H9 (cell line): ENCODE measurements around the gene FAM114A1. TPM values are rescaled to one million over a fixed set of nuclear protein-coding genes. Genes with fewer than 3 reads are reported as not detected.

Experiments
- DNase-seq: peaks from one replicate; pipeline ENCODE4 v3.0.0-alpha.2; 2017
- H2AFZ ChIP-seq: one replicate; pipeline ENCODE4 v1.6.1; 2013; ENCODE audit warnings: mild to moderate bottlenecking, low read length, control low read depth, moderate library complexity
- H2AK5ac ChIP-seq: 2 replicates; pipeline ENCODE4 v1.6.1; 2013; ENCODE audit warnings: low read length, control low read depth, mixed read lengths; ENCODE audit not compliant: insufficient read length
- H2BK120ac ChIP-seq: one replicate; pipeline ENCODE4 v1.6.1; 2013; ENCODE audit warnings: low read depth, mild to moderate bottlenecking, low read length, control low read depth, inconsistent platforms; ENCODE audit not compliant: poor library complexity, severe bottlenecking
- H2BK12ac ChIP-seq: 2 replicates; pipeline ENCODE4 v1.6.1; 2013; ENCODE audit warnings: low read length, control low read depth, mixed read lengths, low read depth; ENCODE audit not compliant: insufficient read length
- H2BK15ac ChIP-seq: 2 replicates; pipeline ENCODE4 v1.6.1; 2013; ENCODE audit warnings: low read depth, low read length, control low read depth
- H2BK20ac ChIP-seq: one replicate; pipeline ENCODE4 v1.6.1; 2013; ENCODE audit warnings: low read depth, mild to moderate bottlenecking, low read length, control low read depth, inconsistent platforms; ENCODE audit not compliant: poor library complexity, severe bottlenecking
- H2BK5ac ChIP-seq: 2 replicates; pipeline ENCODE4 v1.6.1; 2013; ENCODE audit warnings: low read length, control low read depth, mixed read lengths; ENCODE audit not compliant: insufficient read length
- H3K14ac ChIP-seq: 2 replicates; pipeline ENCODE4 v1.6.1; 2013; ENCODE audit warnings: low read length, control low read depth; ENCODE audit not compliant: insufficient read depth
- H3K18ac ChIP-seq: 2 replicates; pipeline ENCODE4 v1.6.1; 2013; ENCODE audit warnings: low read depth, mild to moderate bottlenecking, mixed read lengths, low read length, control low read depth; ENCODE audit not compliant: insufficient read length
- H3K23ac ChIP-seq: 2 replicates; pipeline ENCODE4 v1.6.1; 2013; ENCODE audit warnings: low read length, control low read depth, mixed read lengths, low read depth; ENCODE audit not compliant: insufficient read length
- H3K23me2 ChIP-seq: 2 replicates; pipeline ENCODE4 v1.6.1; 2013; ENCODE audit warnings: low read depth, mild to moderate bottlenecking, mixed read lengths, low read length, control low read depth; ENCODE audit not compliant: insufficient read length, poor library complexity, severe bottlenecking
- H3K27ac ChIP-seq: 2 replicates; pipeline ENCODE4 v1.5.1; 2013; ENCODE audit warnings: low read length, control low read depth, mixed read lengths, low read depth; ENCODE audit not compliant: insufficient read length
- H3K27me3 ChIP-seq: 2 replicates; pipeline ENCODE4 v1.6.1; 2013; ENCODE audit warnings: low read length, control low read depth, inconsistent platforms; ENCODE audit not compliant: insufficient read depth
- H3K4ac ChIP-seq: 2 replicates; pipeline ENCODE4 v1.6.1; 2013; ENCODE audit warnings: low read depth, mild to moderate bottlenecking, control low read depth, inconsistent platforms, low read length, moderate library complexity
- H3K4me1 ChIP-seq: 2 replicates; pipeline ENCODE4 v1.6.1; 2013; ENCODE audit warnings: low read length, control low read depth, inconsistent platforms; ENCODE audit not compliant: insufficient read depth
- H3K4me2 ChIP-seq: 2 replicates; pipeline ENCODE4 v1.6.1; 2013; ENCODE audit warnings: low read length, control low read depth, mixed read lengths; ENCODE audit not compliant: insufficient read length, insufficient read depth
- H3K56ac ChIP-seq: 2 replicates; pipeline ENCODE4 v1.6.1; 2013; ENCODE audit warnings: low read depth, mild to moderate bottlenecking, mixed read lengths, low read length, control low read depth; ENCODE audit not compliant: insufficient read length
- H3K79me1 ChIP-seq: 2 replicates; pipeline ENCODE4 v1.6.1; 2013; ENCODE audit warnings: low read depth, mild to moderate bottlenecking, moderate library complexity, low read length, control low read depth, inconsistent platforms; ENCODE audit not compliant: insufficient read depth, poor library complexity, severe bottlenecking
- H3K79me2 ChIP-seq: 2 replicates; pipeline ENCODE4 v1.6.1; 2013; ENCODE audit warnings: low read length, control low read depth, inconsistent platforms; ENCODE audit not compliant: insufficient read depth
- H3K9ac ChIP-seq: 2 replicates; pipeline ENCODE4 v1.6.1; 2013; ENCODE audit warnings: low read length, control low read depth, mixed read lengths; ENCODE audit not compliant: insufficient read length; ENCODE audit errors: extremely low read depth
- H3K9me3 ChIP-seq: one replicate; pipeline ENCODE4 v1.6.1; 2013; ENCODE audit warnings: low read depth, low read length, inconsistent platforms; ENCODE audit not compliant: control insufficient read depth
- H3T11ph ChIP-seq: one replicate; pipeline ENCODE4 v1.6.1; 2013; ENCODE audit warnings: mild to moderate bottlenecking, low read length, control low read depth, inconsistent platforms
- H4K20me1 ChIP-seq: one replicate; pipeline ENCODE4 v1.6.1; 2013; ENCODE audit not compliant: control insufficient read depth, insufficient read length, insufficient read depth
- H4K5ac ChIP-seq: 2 replicates; pipeline ENCODE4 v1.6.1; 2013; ENCODE audit warnings: low read depth, mild to moderate bottlenecking, mixed read lengths, low read length, control low read depth; ENCODE audit not compliant: insufficient read length
- H4K8ac ChIP-seq: replicated peaks from 2 replicates; pipeline ENCODE4 v1.6.1; 2013; ENCODE audit warnings: low read length, control low read depth, mixed read lengths, low read depth; ENCODE audit not compliant: insufficient read length
- H4K91ac ChIP-seq: 2 replicates; pipeline ENCODE4 v1.6.1; 2013; ENCODE audit warnings: low read depth, mild to moderate bottlenecking, moderate library complexity, mixed read lengths, low read length, control low read depth; ENCODE audit not compliant: insufficient read length
- H3K27ac Mint-ChIP-seq, 3 experiments: 2 replicates in 2 of 3; 3 replicates in 1 of 3; pipeline ENCODE4 v1.8.0; 2020 to 2021; ENCODE audit warnings: mixed read lengths in 3 of 3, mild to moderate bottlenecking in 1 of 3, moderate library complexity in 1 of 3
- H3K27me3 Mint-ChIP-seq: 2 replicates; pipeline ENCODE4 v1.8.0; 2021; ENCODE audit warnings: low read depth, mild to moderate bottlenecking, moderate library complexity, mixed read lengths
- H3K36me3 Mint-ChIP-seq, 3 experiments: 2 replicates in 2 of 3; 3 replicates in 1 of 3; pipeline ENCODE4 v1.8.0; 2020 to 2021; ENCODE audit warnings: low read depth in 3 of 3, mixed read lengths in 3 of 3; ENCODE audit not compliant: insufficient read depth in 1 of 3
- H3K4me1 Mint-ChIP-seq, 2 experiments: 2 replicates each; pipeline ENCODE4 v1.8.0; 2020; ENCODE audit warnings: mixed read lengths in 2 of 2
- H3K4me3 Mint-ChIP-seq, 2 experiments: 2 replicates in 1 of 2; 3 replicates in 1 of 2; pipeline ENCODE4 v1.8.0; 2020 to 2021; ENCODE audit warnings: mild to moderate bottlenecking in 2 of 2, mixed read lengths in 2 of 2, moderate library complexity in 1 of 2
- H3K9me3 Mint-ChIP-seq, 2 experiments: 2 replicates in 1 of 2; 3 replicates in 1 of 2; pipeline ENCODE4 v1.8.0; 2020; ENCODE audit warnings: mild to moderate bottlenecking in 2 of 2, mixed read lengths in 2 of 2, moderate library complexity in 1 of 2
- WGBS: extraction: QIAGEN DNeasy Blood & Tissue Kit; methylation state at CpG from one replicate; pipeline ENCODE4 v1.1.7; 2013; ENCODE audit warnings: missing lambda C conversion rate, low lambda C conversion rate, mixed read lengths; ENCODE audit not compliant: insufficient read length; ENCODE audit errors: extremely low coverage; 5-methylcytosine and 5-hydroxymethylcytosine counted together
- total RNA-seq: library from RNA; stranded (reverse); gene quantifications from 2 replicates; pipeline ENCODE4 v1.2.1, GENCODE V29; 2021
- TF ChIP-seq, protein P1 (sequence below): fragments of 200-600 bp; sonication (generic); conservative IDR thresholded peaks from 3 replicates; pipeline ENCODE4 v1.8.0; 2021; ENCODE audit warnings: antibody characterized with exemption, mild to moderate bottlenecking

FAM114A1 gene
- total RNA-seq, 1 experiment from 2014 or later = 9.9 TPM

DNA sequence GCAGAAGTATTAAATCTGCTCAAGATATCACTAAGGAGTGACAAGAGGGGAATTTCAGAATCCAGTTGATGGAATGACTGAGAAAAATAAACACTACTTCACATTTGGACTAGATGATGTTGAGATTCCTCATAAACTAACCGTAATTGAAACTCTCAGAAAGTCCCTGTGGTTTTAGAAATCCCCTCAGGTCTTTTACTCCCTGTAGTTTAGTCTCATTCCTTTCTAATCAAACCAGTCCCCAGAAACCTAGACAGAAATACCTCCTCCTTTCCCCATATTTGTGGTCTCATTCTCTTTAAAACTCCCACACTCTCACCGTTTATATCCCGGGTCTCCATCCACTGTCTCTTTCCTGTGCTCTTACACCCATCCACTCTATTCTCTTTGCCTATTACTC lies 48.0 kb upstream of the FAM114A1 start:
- no peak overlapping the region for H2BK120ac ChIP-seq
- peaks cover 11 to 15% of the 10 kb centered on the region in 2 experiments; a peak in 4 of 5 replicates for H3K9me3 Mint-ChIP-seq
- no peak overlapping the region for H3K27ac Mint-ChIP-seq
- no peak overlapping the region for H2BK5ac ChIP-seq
- H3K4me1 ChIP-seq = no peaks in the 10 kb centered on the region
- H3K56ac ChIP-seq = no peak overlapping the region
- no peak overlapping the region for H3K14ac ChIP-seq
- H3K27me3 ChIP-seq = no peaks in the 10 kb centered on the region
- no peak overlapping the region for H3K9ac ChIP-seq
- H2AK5ac ChIP-seq = no peak overlapping the region
- H2BK20ac ChIP-seq = no peak overlapping the region
- TF ChIP-seq, protein P1, sequence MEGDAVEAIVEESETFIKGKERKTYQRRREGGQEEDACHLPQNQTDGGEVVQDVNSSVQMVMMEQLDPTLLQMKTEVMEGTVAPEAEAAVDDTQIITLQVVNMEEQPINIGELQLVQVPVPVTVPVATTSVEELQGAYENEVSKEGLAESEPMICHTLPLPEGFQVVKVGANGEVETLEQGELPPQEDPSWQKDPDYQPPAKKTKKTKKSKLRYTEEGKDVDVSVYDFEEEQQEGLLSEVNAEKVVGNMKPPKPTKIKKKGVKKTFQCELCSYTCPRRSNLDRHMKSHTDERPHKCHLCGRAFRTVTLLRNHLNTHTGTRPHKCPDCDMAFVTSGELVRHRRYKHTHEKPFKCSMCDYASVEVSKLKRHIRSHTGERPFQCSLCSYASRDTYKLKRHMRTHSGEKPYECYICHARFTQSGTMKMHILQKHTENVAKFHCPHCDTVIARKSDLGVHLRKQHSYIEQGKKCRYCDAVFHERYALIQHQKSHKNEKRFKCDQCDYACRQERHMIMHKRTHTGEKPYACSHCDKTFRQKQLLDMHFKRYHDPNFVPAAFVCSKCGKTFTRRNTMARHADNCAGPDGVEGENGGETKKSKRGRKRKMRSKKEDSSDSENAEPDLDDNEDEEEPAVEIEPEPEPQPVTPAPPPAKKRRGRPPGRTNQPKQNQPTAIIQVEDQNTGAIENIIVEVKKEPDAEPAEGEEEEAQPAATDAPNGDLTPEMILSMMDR = no peak
- no peak overlapping the region for H2BK12ac ChIP-seq
- no peak overlapping the region for H4K8ac ChIP-seq
- no peak overlapping the region for H4K91ac ChIP-seq
- H2AFZ ChIP-seq = no peak overlapping the region
- H3K4me3 Mint-ChIP-seq = no peak overlapping the region
- no peak overlapping the region for H3K4me2 ChIP-seq
- no peak overlapping the region for H3K27ac ChIP-seq
- H4K5ac ChIP-seq = no peak overlapping the region
- no peaks in the 10 kb centered on the region for H3K23me2 ChIP-seq
- DNase-seq = no peak
- no peak overlapping the region for H3T11ph ChIP-seq
- no peaks in the 10 kb centered on the region for H3K79me2 ChIP-seq
- H3K4me1 Mint-ChIP-seq = no peaks in the 10 kb centered on the region
- H3K4ac ChIP-seq = no peak overlapping the region
- no peaks in the 10 kb centered on the region for H4K20me1 ChIP-seq
- H3K79me1 ChIP-seq = no peaks in the 10 kb centered on the region
- no CpG with 5 or more reads among the region's 3 CpGs for WGBS
- no peak overlapping the region for H3K23ac ChIP-seq
- H3K9me3 ChIP-seq = peaks cover 7% of the 10 kb centered on the region
- no peak overlapping the region for H2BK15ac ChIP-seq
- H3K36me3 Mint-ChIP-seq = peaks cover 2 to 8% (median 2%) of the 10 kb centered on the region in 3 experiments; a peak in 5 of 7 replicates
- peaks cover 8% of the 10 kb centered on the region for H3K27me3 Mint-ChIP-seq
- no peak overlapping the region for H3K18ac ChIP-seq
